Tibial nerve (tissue), 3 donors: Measurements from ENCODE around the gene PHLDA2.

Source experiments
- CTCF ChIP-seq, 5 experiments: fragments of 200-600 bp in 3 of 5; fragments of 450-650 bp in 2 of 5; sonication (generic) in 3 of 5; IDR thresholded peaks; one replicate each; pipeline ENCODE4 v1.5.1; 2016 to 2019; ENCODE audit warnings: antibody characterized with exemption in 5 of 5, mild to moderate bottlenecking in 3 of 5, moderate library complexity in 2 of 5
- POLR2A ChIP-seq, 2 donors: fragments of 450-650 bp; IDR thresholded peaks; one replicate each; pipeline ENCODE4 v1.6.1; 2017; ENCODE audit warnings: antibody characterized with exemption in 2 of 2, mild to moderate bottlenecking in 2 of 2, moderate library complexity in 2 of 2

DNA sequence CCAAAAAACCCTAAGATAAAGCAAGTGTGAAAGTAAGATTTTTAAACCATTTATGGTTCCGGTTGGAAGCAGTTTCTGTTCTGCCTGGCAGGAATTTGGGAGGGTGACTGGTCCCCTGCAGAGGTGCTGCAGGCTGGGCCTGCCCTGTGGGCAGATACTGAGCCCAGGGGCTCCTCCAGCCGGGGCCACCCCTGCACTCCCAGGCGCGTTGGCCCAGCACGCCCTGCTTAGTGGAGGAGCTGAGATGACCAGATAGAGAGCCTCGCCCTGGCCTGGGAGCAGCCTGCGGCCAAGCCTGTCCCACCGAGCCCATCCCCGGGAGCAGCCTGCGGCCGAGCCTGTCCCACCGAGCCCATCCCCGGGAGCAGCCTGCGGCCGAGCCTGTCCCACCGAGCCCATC is 8.0 kb downstream of the PHLDA2 start:
- TF ChIP-seq CTCF (IDR thresholded peaks at IDR 0.05) (no peak), POLR2A (IDR thresholded peaks at IDR 0.05) (no peak)
